Neural cell (in vitro differentiated cells): Measurements from ENCODE around the gene ANKRD40CL. TPM values are rescaled to one million over a fixed set of nuclear protein-coding genes. Genes with fewer than 3 reads are reported as not detected.

Experiments
- H2AFZ ChIP-seq: fragments of 200-600, 300-800 bp; sonication (generic), shearing (Covaris generic); 2 replicates; pipeline ENCODE4 v1.6.0; 2014; ENCODE audit warnings: low read depth, mild to moderate bottlenecking, antibody characterized with exemption, low read length, moderate library complexity
- H3F3A ChIP-seq: fragments of 200-600 bp; shearing (Covaris generic); 2 replicates; pipeline ENCODE4 v1.6.1; 2016; ENCODE audit warnings: mild to moderate bottlenecking, moderate library complexity, mixed read lengths, antibody characterized with exemption, low read length; ENCODE audit not compliant: insufficient read depth, poor library complexity, severe bottlenecking
- H3K27ac ChIP-seq: fragments of 200-600, 300-800 bp; sonication (generic), shearing (Covaris generic); 2 replicates; pipeline ENCODE4 v1.5.1; 2014; ENCODE audit warnings: mild to moderate bottlenecking, low read length, moderate library complexity
- H3K27me3 ChIP-seq: fragments of 300-800, 200-600 bp; sonication (generic), shearing (Covaris generic); 2 replicates; pipeline ENCODE4 v1.6.0; 2014; ENCODE audit warnings: mild to moderate bottlenecking, low read depth, low read length, moderate library complexity; ENCODE audit not compliant: insufficient read depth
- H3K36me3 ChIP-seq: fragments of 300-800, 200-600 bp; sonication (generic), shearing (Covaris generic); 2 replicates; pipeline ENCODE4 v1.5.1; 2014; ENCODE audit warnings: mild to moderate bottlenecking, antibody characterized with exemption, low read length, moderate library complexity; ENCODE audit not compliant: insufficient read depth
- H3K4me2 ChIP-seq: fragments of 300-800, 200-600 bp; sonication (generic), shearing (Covaris generic); 2 replicates; pipeline ENCODE4 v1.6.0; 2014; ENCODE audit warnings: mild to moderate bottlenecking, low read length
- H3K4me3 ChIP-seq: fragments of 300-800, 200-600 bp; sonication (generic), shearing (Covaris generic); 2 replicates; pipeline ENCODE4 v1.5.1; 2014; ENCODE audit warnings: mild to moderate bottlenecking, low read length, moderate library complexity
- H3K79me2 ChIP-seq: fragments of 200-600 bp; shearing (Covaris generic); replicated peaks from 2 replicates; pipeline ENCODE4 v1.6.0; 2014; ENCODE audit warnings: mild to moderate bottlenecking, low read length, moderate library complexity; ENCODE audit not compliant: insufficient read depth
- H3K9ac ChIP-seq: fragments of 300-800, 200-600 bp; sonication (generic), shearing (Covaris generic); 2 replicates; pipeline ENCODE4 v1.6.1; 2016; ENCODE audit warnings: mild to moderate bottlenecking, low read length, mixed read lengths
- H3K9me2 ChIP-seq: fragments of 200-600 bp; shearing (Covaris generic); 2 replicates; pipeline ENCODE4 v1.6.1; 2016; ENCODE audit warnings: mild to moderate bottlenecking, low read length, mixed read lengths; ENCODE audit not compliant: insufficient read depth
- H3K9me3 ChIP-seq: fragments of 200-600, 300-800 bp; sonication (generic), shearing (Covaris generic); 2 replicates; pipeline ENCODE4 v1.6.1; 2016; ENCODE audit warnings: mild to moderate bottlenecking, mixed run types, low read length, moderate library complexity, mixed read lengths
- H4K20me1 ChIP-seq: fragments of 200-600 bp; shearing (Covaris generic); 2 replicates; pipeline ENCODE4 v1.6.1; 2016; ENCODE audit warnings: mild to moderate bottlenecking, mixed run types; ENCODE audit not compliant: insufficient read depth
- EP300 ChIP-seq: fragments of 450-650 bp; conservative IDR thresholded peaks from 2 replicates; pipeline ENCODE4 v1.6.1; 2014; ENCODE audit warnings: antibody characterized with exemption, mild to moderate bottlenecking, moderate library complexity; ENCODE audit not compliant: poor library complexity, severe bottlenecking
- EZH2 ChIP-seq: fragments of 200-600, 300-800 bp; shearing (Covaris generic), sonication (generic); IDR thresholded peaks from 2 replicates; pipeline ENCODE4 v1.6.1; 2014; ENCODE audit warnings: antibody characterized with exemption, low read length, borderline replicate concordance, mild to moderate bottlenecking; ENCODE audit not compliant: insufficient read depth, poor library complexity, severe bottlenecking
- MXI1 ChIP-seq: fragments of 450-650 bp; conservative IDR thresholded peaks from 2 replicates; pipeline ENCODE4 v1.6.1; 2014; ENCODE audit warnings: antibody characterized with exemption, mild to moderate bottlenecking; ENCODE audit not compliant: poor library complexity, severe bottlenecking
- POLR2AphosphoS5 ChIP-seq: IDR thresholded peaks from 2 replicates; pipeline ENCODE4 v1.6.1; 2012
- RAD21 ChIP-seq: fragments of 450-650 bp; conservative IDR thresholded peaks from 2 replicates; pipeline ENCODE4 v1.6.1; 2014; ENCODE audit warnings: antibody characterized with exemption, mild to moderate bottlenecking, moderate library complexity
- REST ChIP-seq: IDR thresholded peaks from 2 replicates; pipeline ENCODE4 v1.6.1; 2012; ENCODE audit warnings: borderline replicate concordance
- SMC3 ChIP-seq: fragments of 450-650 bp; conservative IDR thresholded peaks from 2 replicates; pipeline ENCODE4 v1.6.1; 2014; ENCODE audit warnings: antibody characterized with exemption, mild to moderate bottlenecking, moderate library complexity; ENCODE audit not compliant: poor library complexity
- TAF1 ChIP-seq: IDR thresholded peaks from 2 replicates; pipeline ENCODE4 v1.6.1; 2012; ENCODE audit warnings: low read depth
- polyA minus RNA-seq: library from RNA; depleted of rRNA, polyadenylated mRNA; stranded (reverse); fragments of >200 nt; gene quantifications from 2 replicates; pipeline ENCODE4 v1.2.3, GENCODE V29; 2014
- polyA plus RNA-seq: library from polyadenylated mRNA; depleted of rRNA; stranded (reverse); fragments of >200 nt; gene quantifications from 2 replicates; pipeline ENCODE4 v1.2.3, GENCODE V29; 2014
- TF ChIP-seq, protein P1 (sequence below): fragments of 450-650 bp; IDR thresholded peaks from 2 replicates; pipeline ENCODE4 v1.5.1; 2014; ENCODE audit warnings: antibody characterized with exemption, mild to moderate bottlenecking, moderate library complexity; ENCODE audit not compliant: poor library complexity, severe bottlenecking

The ANKRD40CL gene, protein sequence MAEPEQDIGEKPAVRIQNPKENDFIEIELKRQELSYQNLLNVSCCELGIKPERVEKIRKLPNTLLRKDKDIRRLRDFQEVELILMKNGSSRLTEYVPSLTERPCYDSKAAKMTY
- polyA plus RNA-seq (not detected in 2 replicates), polyA minus RNA-seq (not detected in 2 replicates)

DNA sequence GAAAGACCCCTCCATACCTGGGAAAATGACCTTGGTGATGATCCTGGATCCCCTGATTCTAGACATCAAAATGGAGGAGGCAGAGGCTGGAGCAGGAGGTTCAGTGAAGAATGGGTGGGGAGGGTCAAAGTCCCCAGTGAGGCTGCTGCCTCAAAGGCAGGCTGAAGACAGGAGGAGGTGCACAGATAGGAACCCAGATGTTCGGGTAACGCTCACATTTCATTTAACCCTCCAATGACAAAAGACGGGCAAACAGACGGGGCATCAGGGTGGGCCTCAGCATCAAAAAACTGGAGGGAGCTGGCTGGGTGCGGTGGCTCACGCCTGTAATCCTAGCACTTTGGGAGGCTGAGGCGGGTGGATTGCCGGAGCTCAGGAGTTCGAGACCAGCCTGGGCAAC, at the start of gene ANKRD40CL:
TSS of gene ANKRD40CL (minus strand) at position 73 of the 400 bp plus-strand sequence. CDS start 605 bp downstream, outside the sequence.
- H3K27ac ChIP-seq = no peak within 1 kb of the TSS
- no peak within 1 kb of the TSS for H3K9ac ChIP-seq
- TF ChIP-seq MXI1 (no peak), SMC3 (no peak), TAF1 (no peak), RAD21 (no peak), EP300 (no peak), EZH2 (no peak), POLR2AphosphoS5 (no peak), REST (no peak)
- TF ChIP-seq, protein P1, sequence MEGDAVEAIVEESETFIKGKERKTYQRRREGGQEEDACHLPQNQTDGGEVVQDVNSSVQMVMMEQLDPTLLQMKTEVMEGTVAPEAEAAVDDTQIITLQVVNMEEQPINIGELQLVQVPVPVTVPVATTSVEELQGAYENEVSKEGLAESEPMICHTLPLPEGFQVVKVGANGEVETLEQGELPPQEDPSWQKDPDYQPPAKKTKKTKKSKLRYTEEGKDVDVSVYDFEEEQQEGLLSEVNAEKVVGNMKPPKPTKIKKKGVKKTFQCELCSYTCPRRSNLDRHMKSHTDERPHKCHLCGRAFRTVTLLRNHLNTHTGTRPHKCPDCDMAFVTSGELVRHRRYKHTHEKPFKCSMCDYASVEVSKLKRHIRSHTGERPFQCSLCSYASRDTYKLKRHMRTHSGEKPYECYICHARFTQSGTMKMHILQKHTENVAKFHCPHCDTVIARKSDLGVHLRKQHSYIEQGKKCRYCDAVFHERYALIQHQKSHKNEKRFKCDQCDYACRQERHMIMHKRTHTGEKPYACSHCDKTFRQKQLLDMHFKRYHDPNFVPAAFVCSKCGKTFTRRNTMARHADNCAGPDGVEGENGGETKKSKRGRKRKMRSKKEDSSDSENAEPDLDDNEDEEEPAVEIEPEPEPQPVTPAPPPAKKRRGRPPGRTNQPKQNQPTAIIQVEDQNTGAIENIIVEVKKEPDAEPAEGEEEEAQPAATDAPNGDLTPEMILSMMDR = no peak
- no peaks in the 10 kb centered on the region for H3K36me3 ChIP-seq
- no peaks in the 10 kb centered on the region for H3F3A ChIP-seq
- no peaks in the 10 kb centered on the region for H4K20me1 ChIP-seq
- no peaks in the 10 kb centered on the region for H3K9me2 ChIP-seq
- H3K9me3 ChIP-seq = no peaks in the 10 kb centered on the region
- H3K79me2 ChIP-seq = no peaks in the 10 kb centered on the region
- H2AFZ ChIP-seq = no peak within 1 kb of the TSS
- H3K27me3 ChIP-seq = no peaks in the 10 kb centered on the region
- no peak within 1 kb of the TSS for H3K4me2 ChIP-seq
- H3K4me3 ChIP-seq = no peak within 1 kb of the TSS

GRCh38 chr17:50816271-50816670, 49.0 kb upstream of the ANKRD40CL start:
- H3K27me3 ChIP-seq = no peaks in the 10 kb centered on the region
- no peaks in the 10 kb centered on the region for H4K20me1 ChIP-seq
- TF ChIP-seq EZH2 (no peak), MXI1 (no peak), RAD21 (no peak), REST (no peak), TAF1 (no peak), POLR2AphosphoS5 (no peak), SMC3 (no peak), EP300 (no peak)
- TF ChIP-seq, protein P1 = no peak
- H3K79me2 ChIP-seq = no peaks in the 10 kb centered on the region
- H3K9me2 ChIP-seq = no peaks in the 10 kb centered on the region
- H3K27ac ChIP-seq = no peak overlapping the region
- H3F3A ChIP-seq = no peaks in the 10 kb centered on the region
- H3K36me3 ChIP-seq = no peaks in the 10 kb centered on the region
- H3K4me2 ChIP-seq = no peak overlapping the region
- H3K9me3 ChIP-seq = no peaks in the 10 kb centered on the region
- no peak overlapping the region for H3K9ac ChIP-seq
- no peak overlapping the region for H3K4me3 ChIP-seq
- no peak overlapping the region for H2AFZ ChIP-seq
